Measurements from ENCODE around the gene UQCC3.
"Not testable (repeated sequence)": the region's sequence is repeated elsewhere in the genome, so short reads cannot be mapped to it uniquely, and the experiment has no call there.

The UQCC3 gene

GRCh38 chr11:62665599-62666258 is 5.7 kb upstream of the UQCC3 start:
- DNase-seq (ENCODE audit: low read depth in 1 of 2, low spot score in 1 of 2): peak; percentile 45 to 49

GRCh38 chr11:62666259-62666926 is 5.1 kb upstream of the UQCC3 start:
- DNase-seq (ENCODE audit: low read depth in 1 of 2, low spot score in 1 of 2): no peak

DNA sequence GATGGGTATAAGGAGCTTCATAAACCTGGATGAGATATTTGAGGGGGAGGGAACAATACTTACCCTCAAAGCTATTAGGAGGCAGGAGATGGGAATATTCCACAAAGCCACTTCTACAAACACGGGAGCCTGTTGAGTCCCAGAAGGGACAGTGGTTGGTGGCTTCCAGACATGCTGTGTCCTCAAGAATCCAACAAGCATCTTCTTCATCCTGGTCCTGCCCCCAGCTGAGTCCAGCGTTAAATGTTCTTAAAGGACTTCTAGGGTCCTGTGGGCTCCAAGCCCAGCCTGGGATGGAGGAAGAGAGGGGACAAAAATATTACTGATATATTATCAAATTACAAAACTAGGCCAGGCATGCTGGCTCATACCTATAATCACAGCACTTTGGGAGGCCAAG is 4.0 kb upstream of the UQCC3 start:
- no peak for DNase-seq (ENCODE audit: low read depth in 1 of 2, low spot score in 1 of 2)

GRCh38 chr11:62669420-62670161 is 1.9 kb upstream of the UQCC3 start:
- DNase-seq (ENCODE audit: low read depth in 1 of 2, low spot score in 1 of 2): no peak

DNA sequence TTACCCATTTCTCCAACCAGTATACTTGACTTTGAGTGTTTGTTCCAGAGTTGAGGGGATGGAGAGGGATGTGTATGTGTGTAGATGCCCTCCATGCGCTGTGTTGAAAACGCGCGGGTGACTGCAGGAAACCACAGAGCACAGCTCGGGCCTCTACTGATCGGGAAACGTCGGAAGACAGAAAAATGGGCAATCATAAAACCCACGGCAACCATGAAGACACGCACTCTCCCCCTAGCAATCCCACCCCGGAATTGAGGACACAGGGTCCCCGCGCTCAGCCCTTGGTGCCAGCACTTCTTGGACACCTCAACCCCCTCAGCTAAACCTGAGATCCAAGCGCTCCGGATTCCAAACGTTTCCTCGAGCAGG is 251 bp upstream of the UQCC3 start:
- DNase-seq (ENCODE audit: low read depth in 1 of 2, low spot score in 1 of 2): no peak

GRCh38 chr11:62673196-62673525 is 1.7 kb downstream of the UQCC3 start:
- no peak for DNase-seq (ENCODE audit: low read depth in 1 of 2, low spot score in 1 of 2)

- not testable (repeated sequence) for DNase-seq (ENCODE audit: low read depth in 1 of 2, low spot score in 1 of 2)
These were observed 3.9 kb downstream of the UQCC3 start for GRCh38 chr11:62675415-62675814.

- DNase-seq (ENCODE audit: low read depth in 1 of 2, low spot score in 1 of 2): no peak
These were observed 5.2 kb downstream of the UQCC3 start for GRCh38 chr11:62676698-62677097.

DNA sequence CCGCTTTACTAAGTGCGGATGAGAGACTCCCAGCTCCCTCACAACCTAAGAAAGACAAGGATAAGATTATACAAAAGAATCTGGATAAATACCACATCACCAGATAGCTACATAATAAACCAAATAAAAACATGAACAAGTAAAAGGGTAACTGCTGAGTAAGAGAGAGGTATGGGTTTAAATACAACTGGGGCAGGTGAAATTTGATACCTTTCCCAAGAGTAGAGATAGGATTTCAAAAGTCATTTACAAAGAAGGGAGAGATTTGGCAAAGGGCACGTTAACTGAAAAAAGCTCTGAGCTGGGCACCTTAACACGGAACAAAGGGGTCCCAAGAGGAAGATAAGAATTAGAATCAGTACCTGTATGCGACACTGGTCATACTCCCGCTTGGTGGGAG is 5.7 kb downstream of the UQCC3 start:
- no peak for DNase-seq (ENCODE audit: low read depth in 1 of 2, low spot score in 1 of 2)

DNA sequence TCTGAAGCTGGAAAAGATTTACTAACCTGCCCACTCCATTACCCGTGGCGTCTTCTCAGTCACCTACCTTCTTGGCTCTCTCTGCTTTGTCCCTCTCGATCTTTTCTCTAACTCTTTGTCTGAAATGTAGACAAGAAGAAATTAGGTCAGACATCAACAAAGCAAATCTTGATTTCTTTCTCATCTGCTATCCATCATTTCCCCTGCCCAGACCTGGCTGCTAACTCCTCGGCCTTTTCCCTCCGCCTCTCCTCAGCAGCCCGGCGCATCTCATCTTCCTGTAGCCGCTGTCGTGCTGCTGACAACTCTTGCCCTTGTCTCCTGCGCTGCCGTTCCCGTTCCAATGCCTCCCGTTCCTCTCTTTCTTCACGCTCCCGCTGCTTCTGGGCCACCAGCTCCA is 6.2 kb downstream of the UQCC3 start:
- no peak for DNase-seq (ENCODE audit: low read depth in 1 of 2, low spot score in 1 of 2)

DNA sequence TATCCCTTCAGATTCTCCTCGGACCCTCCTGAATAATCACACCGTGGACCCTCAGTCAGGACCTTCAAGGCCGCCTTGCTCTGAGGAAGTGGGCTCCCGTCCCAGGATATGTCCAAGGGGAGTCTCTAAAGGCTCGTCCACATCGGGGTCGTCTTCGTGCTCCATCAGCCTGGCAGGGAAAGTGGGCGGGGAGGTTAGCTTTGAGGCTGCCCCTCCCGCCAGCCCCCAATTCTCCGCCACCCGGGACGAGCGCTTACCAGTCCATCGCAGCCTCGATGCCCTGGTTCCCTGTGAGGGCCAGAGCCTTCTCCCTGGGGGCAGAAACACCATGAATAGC is 6.9 kb downstream of the UQCC3 start:
- no peak for DNase-seq (ENCODE audit: low read depth in 1 of 2, low spot score in 1 of 2)

- peak; percentile 64 to 86 for DNase-seq (ENCODE audit: low read depth in 1 of 2, low spot score in 1 of 2)
These were observed 7.6 kb downstream of the UQCC3 start, which contains the start of gene UBXN1 for GRCh38 chr11:62678770-62679696. UBXN1 (minus strand) TSS chr11:62679073; CDS start chr11:62678923, 150 bp downstream.

- DNase-seq (ENCODE audit: low read depth in 1 of 2, low spot score in 1 of 2): no peak
These were observed 9.4 kb downstream of the UQCC3 start for GRCh38 chr11:62680825-62681240.

DNA sequence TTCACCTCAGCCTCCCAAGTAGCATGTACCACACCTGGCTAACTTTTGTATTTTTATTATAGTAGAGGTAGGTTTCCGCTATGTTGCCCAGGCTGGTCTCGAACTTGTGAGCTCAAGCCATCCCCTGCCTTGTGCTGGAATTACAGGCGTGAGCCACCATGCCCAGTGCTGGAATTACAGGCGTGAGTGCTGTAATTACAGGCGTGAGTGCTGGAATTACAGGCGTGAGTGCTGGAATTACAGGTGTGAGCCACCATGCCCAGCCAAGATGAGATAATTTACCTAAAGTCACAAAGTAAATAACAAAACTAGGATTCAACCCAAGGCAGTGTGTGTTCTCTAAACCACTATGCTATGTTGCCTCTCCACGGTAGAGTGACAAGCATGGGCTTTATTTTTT is 11.0 kb downstream of the UQCC3 start:
- DNase-seq (ENCODE audit: low read depth in 1 of 2, low spot score in 1 of 2): no peak

DNA sequence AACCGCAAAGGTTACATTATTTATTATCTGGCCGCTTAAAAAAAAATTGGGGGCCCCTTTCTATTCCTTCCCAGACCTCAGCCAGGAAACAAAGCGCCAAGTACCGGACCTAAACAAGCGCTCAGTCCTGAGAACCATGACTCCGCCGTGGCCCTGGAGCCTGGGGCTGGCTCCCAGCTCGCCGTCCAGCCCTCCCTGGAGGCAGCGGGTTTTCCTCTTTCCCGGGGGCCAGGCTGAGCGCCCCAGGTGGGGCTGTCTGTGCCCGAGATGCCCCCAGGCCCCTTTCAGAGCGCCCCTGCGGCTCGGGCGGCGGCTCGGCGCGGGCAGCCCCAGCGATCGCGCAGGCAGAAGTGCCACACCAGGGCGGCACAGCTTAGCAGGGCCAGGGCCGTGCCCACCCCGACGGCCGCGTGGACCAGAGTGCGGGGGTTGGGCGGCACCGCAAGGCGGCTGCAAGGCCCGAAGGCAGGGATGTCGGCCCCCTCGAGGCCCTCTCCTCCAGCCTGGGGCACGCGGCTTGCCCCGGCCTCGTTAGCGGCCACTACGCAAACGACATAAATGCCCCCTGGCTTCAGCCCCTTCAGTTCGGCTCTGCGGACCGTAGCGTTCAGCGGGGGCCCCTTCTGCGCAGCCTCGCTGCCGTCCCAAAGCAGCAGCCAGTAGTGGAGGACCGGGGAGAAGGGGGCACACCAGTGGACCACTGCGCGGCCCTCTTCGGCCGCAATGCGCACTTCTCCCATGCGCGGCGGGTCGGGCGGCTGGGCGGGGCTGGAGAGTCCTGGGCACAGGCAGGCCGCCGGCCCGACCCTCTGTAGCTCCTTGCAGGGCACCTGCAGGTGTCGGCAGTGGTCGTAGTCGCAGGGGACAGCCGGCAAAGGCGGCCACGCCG is 16.3 kb downstream of the UQCC3 start:
- no peak for DNase-seq (ENCODE audit: low read depth in 1 of 2, low spot score in 1 of 2)

- DNase-seq (ENCODE audit: low read depth in 1 of 2, low spot score in 1 of 2): no peak
These were observed 17.0 kb downstream of the UQCC3 start for GRCh38 chr11:62688491-62688890.

- no peak for DNase-seq (ENCODE audit: low read depth in 1 of 2, low spot score in 1 of 2)
These were observed 18.1 kb downstream of the UQCC3 start, which contains the start of gene LRRN4CL for GRCh38 chr11:62689421-62690183. LRRN4CL (minus strand) TSS chr11:62689530; CDS start chr11:62688508, 1,022 bp downstream.

DNA sequence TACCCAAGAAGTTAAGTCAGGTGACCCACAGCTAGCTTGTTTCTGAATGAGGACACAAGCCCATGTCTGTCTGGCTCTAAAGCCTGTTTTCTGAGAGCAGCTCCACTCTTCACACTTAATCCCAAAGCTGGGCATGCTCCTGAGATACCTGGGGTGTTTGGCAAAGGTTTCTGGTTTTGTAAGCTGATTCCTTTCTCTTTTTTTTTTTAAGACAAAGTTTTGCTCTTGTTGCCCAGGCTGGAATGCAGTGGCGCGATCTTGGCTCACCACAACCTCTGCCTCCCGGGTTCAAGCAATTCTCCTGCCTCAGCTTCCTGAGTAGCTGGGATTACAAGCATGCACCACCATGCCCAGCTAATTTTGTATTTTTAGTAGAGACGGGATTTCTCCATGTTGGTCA is 22.2 kb downstream of the UQCC3 start:
- DNase-seq (ENCODE audit: low read depth in 1 of 2, low spot score in 1 of 2): not testable (repeated sequence)

- DNase-seq (ENCODE audit: low read depth in 1 of 2, low spot score in 1 of 2): peak; percentile 56
These were observed 23.1 kb downstream of the UQCC3 start for GRCh38 chr11:62694455-62695167.
